NCI-H1436 (cell line): Measurements from ENCODE around the gene SLC12A3.

Experiments used
- DNase-seq: peaks from one replicate; lab custom pipeline; 2025; lab: John Stamatoyannopoulos, UW

Gene SLC12A3

GRCh38 chr16:56943761-56944375 is 78.9 kb downstream of the SLC12A3 start:
- no peak for DNase-seq

GRCh38 chr16:56944954-56945839 is 80.2 kb downstream of the SLC12A3 start:
- no peak for DNase-seq

GRCh38 chr16:56945847-56946527 is 81.0 kb downstream of the SLC12A3 start:
- DNase-seq: no peak

- no peak for DNase-seq
These were observed 82.0 kb downstream of the SLC12A3 start for GRCh38 chr16:56946767-56947603.

GRCh38 chr16:56947604-56947995 is 82.6 kb downstream of the SLC12A3 start:
- no peak for DNase-seq

- DNase-seq: no peak
These were observed 83.2 kb downstream of the SLC12A3 start for GRCh38 chr16:56948234-56948633.

GRCh38 chr16:56950051-56950450 is 85.0 kb downstream of the SLC12A3 start:
- no peak for DNase-seq

- no peak for DNase-seq
These were observed 85.4 kb downstream of the SLC12A3 start for GRCh38 chr16:56950455-56950854.

GRCh38 chr16:56950881-56951771 is 86.1 kb downstream of the SLC12A3 start:
- peak; percentile 39 for DNase-seq

- no peak for DNase-seq
These were observed 88.0 kb downstream of the SLC12A3 start for GRCh38 chr16:56953006-56953405.

GRCh38 chr16:56956076-56956475 is 91.1 kb downstream of the SLC12A3 start:
- DNase-seq: no peak

- DNase-seq: no peak
These were observed 91.7 kb downstream of the SLC12A3 start for GRCh38 chr16:56956756-56957155.

- no peak for DNase-seq
These were observed 95.8 kb downstream of the SLC12A3 start for GRCh38 chr16:56960681-56961281.

- DNase-seq: no peak
These were observed 96.4 kb downstream of the SLC12A3 start for GRCh38 chr16:56961386-56961785.

GRCh38 chr16:56961851-56962281 is 96.9 kb downstream of the SLC12A3 start, which contains the start of gene CETP:
Gene CETP (plus strand): TSS chr16:56961950. CDS start chr16:56961980, 30 bp downstream.
- DNase-seq: no peak

- peak; percentile 13 for DNase-seq
These were observed 99.5 kb downstream of the SLC12A3 start for GRCh38 chr16:56964243-56965148.
